HG03060 (cell line): Measurements from ENCODE around the gene KDM1A.
"Not testable (repeated sequence)": the region's sequence is repeated elsewhere in the genome, so short reads cannot be mapped to it uniquely, and the experiment has no call there.

ENCODE experiments used
- ATAC-seq: cut with Tn5 transposase; IDR thresholded peaks from one replicate; pipeline ENCODE4 v1.9.1; 2021; ENCODE audit warnings: low read depth, moderate number of reproducible peaks; ENCODE audit not compliant: unreplicated experiment

KDM1A gene

DNA sequence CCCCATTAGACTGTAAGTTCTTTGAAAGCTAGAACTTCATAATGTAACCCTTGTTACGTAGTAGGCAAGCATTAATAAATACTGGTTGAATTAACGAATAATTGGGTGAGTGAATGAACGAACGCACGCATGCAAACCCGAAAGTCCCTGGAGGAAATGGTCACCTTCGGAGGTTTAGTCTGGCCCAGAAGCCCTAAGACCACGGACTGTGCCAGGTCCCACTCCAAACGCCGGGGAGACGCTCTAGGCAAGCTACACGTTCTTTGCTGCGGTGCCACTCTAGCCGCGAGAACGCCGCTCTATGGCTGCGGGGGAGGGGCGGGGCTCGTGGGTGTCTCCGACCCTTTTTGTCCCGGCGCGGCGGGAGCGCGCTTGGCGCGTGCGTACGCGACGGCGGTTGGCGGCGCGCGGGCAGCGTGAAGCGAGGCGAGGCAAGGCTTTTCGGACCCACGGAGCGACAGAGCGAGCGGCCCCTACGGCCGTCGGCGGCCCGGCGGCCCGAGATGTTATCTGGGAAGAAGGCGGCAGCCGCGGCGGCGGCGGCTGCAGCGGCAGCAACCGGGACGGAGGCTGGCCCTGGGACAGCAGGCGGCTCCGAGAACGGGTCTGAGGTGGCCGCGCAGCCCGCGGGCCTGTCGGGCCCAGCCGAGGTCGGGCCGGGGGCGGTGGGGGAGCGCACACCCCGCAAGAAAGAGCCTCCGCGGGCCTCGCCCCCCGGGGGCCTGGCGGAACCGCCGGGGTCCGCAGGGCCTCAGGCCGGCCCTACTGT is at the start of gene KDM1A:
Gene KDM1A, plus strand, starts transcription at position 375 of the 769 bp plus-strand sequence. Its CDS starts 129 bp downstream, at position 504.
- peak; percentile 78 for ATAC-seq

DNA sequence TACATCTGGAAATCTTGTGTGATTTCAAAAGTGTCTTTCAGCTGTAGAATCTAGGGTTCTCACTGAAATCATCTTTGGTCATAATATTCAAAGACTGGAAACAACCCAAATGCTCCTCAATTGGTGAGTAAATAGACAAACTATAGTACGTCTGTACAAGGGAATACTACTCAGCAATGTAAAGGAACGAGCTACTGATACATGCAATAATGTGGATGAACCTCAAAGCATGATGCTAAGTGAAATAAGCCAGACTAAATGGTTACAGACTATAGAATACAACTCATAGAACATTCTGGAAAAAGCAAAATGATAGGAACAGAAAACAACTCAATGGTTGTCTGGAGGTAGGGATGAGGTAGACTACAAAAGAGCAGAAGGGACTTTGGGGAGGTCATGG is 49.2 kb upstream of the KDM1A start:
- ATAC-seq, result no peak

DNA sequence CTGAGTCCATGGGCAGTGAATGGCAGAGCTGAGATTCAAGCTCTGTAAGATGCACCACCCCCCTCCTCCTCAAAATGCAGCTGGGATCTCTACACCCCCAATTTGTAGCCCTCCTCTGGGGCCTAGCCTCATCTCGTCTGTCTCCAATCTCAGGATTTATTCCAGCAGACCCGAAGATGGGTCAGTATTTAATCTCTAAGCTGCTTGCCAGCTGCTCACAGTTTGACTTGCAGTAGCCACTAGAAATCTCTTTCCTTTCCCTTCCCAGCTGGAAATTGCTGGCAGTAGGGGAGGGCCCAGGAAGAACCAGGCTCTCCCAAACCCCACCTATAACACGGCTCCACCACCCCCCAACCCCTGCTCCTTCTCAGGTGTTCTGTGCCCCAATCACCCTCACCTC is 48.1 kb upstream of the KDM1A start:
- no peak for ATAC-seq

DNA sequence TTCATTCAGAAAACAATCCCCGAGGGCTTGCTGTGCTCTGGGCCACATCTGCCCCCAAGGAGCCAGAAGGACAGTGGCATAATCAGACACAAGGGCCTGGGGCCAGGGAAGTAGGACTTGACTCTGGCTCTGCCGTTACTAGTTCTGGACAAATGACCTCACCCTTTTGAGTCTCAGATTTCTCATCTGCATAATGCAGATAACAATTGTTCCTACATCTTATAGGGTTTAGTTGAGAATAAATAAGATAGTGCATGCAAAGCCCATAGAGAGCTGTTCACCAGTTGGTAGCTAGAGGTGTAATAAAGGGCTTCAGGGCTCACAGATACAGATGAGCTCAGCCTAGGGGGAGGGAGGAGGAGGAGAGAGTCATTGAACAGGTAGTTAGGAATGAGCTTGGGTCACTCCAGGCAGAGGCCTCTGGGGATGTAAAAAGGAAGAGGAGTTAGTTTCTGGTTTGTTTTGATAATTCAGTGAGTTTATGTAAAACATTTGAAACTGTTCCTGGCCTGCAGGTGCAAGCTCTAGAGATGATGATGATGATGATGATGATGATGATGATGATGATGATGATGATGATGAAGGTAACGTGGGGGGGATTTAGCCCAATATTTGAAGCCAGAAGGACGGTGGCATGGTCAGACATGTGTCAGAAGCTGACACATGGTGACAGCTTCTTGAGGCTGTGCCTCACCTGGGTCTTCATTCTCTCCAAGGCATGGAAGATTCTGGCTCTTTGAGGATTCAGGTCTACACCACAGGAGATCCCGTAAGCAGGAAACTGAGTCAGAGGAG is 47.5 kb upstream of the KDM1A start:
- no peak for ATAC-seq

DNA sequence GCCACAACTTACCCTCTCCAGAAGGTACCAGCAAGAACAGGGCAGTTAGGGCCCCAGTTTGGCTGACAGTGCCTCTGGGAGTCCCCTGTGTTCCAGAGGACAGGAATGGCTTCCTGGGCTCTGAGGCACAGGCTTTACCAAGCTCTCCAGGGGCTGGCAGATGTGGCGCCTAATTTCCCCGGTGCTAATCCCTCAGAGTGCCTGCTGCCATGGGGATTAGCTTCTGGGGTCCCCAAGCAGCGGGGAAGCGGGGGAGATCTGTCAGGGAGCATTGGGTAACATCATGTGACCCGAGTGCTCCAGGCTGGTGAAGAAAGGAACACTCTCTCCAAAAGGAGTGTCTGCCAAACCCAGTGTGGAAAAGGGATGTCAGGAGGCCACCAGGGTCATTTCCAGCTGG is 46.5 kb upstream of the KDM1A start, which contains the start of gene LACTBL1:
Gene LACTBL1, minus strand, starts transcription at position 107 of the 400 bp plus-strand sequence. CDS start 550 bp downstream, outside the sequence.
- ATAC-seq, result no peak

DNA sequence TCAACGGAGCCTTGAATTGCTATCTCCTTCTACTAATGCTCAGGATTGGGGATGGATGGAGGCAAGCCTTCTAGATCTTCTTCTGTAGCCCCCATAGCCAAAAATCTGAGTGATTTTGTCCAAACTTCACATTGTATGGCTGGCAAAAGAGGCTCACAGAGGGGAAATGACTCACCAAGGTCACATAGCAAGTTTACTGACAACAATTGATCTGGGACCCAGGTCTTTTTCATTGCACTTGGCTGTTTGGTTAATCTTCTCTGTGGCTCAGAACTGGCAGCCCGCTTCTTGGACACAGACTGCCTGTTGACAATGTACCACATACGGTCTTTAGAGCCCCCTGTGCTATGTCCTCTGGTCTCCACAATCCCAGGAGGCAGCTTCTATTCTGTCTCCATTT is 43.6 kb upstream of the KDM1A start:
- ATAC-seq, result no peak

DNA sequence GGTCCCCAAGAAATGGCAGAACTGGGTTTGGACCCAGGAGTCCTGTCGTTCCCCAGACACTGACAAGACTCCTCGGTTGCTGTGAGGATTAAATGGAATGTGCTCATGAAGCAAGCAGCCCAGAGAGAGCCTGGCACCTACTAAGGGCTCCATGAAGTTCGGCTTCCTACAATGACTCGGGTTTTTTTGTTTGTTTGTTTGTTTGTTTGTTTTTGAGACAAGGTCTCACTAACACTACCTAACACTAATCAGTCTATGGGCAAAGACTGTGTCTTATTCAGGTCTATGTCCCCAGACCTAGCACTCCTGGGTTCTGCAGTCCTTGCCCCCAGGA is 43.2 kb upstream of the KDM1A start:
- ATAC-seq, result no peak

DNA sequence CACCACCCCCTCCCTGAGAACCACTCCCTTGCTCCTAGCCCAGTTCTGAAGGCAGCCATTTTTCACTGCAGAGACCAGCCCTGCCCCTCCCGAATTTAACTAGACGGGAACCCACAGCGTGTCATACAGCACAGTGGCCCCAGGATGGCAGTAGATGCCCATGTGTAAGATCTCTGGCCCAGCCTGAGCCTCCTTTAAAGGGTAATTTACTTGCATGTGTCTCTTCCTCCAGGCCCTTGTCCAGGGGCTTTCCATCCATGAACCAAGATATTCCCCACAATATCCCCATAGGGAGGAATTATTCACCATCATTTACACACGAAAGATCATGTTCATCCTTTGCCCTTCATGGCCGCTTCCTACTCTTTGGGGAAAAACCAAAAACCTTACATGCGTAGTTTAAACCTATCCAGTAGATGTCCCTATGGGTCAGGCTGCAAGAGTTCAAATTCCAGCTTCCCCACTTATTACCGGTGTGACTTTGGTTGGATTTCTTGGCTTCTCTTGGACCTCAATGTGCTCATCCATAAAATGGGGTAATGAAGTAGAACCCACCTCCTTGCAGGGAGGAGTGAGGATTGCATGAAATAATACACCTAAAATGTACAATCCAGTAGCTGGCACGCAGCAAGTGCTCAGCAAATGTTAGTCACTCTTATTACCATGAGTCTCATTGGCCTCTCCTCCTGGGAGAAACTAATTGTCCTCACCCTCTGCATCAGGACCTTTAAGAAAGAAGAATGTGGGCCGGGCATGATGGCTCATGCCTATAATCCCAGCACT is 42.6 kb upstream of the KDM1A start:
- ATAC-seq, result peak; percentile 49

DNA sequence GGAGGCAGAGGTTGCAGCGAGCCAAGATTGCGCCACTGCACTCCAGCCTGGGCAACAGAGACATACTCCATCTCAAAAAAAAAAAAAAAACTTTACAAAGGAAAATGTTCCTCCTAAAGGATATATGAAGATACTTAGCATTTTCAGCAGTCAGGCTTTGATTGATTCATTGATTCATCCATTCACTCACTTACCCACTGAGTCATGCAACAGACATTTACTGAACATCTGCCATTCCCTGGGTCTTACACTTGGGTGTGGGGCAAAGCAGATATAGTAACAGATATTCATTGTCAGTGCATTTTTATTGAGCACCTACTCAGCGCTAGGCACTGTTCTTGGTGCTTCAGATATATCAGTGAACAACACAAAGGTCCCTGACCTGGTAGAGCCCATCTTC is 41.0 kb upstream of the KDM1A start:
- no peak for ATAC-seq

DNA sequence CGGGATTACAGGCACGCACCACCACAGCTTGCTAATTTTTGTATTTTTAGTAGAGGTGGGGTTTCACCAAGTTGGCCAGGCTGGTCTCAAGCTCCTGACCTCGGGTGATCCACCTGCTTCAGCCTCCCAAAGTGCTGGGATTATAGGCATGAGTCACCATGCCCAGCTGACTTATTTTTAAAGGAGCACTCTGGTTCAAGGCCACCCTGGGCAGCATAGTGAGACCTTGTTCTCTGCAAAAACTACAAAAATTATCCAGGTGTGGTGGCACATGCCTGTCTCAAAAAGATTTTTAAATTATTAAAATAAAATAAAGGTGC is 38.8 kb upstream of the KDM1A start:
- not testable (repeated sequence) for ATAC-seq

DNA sequence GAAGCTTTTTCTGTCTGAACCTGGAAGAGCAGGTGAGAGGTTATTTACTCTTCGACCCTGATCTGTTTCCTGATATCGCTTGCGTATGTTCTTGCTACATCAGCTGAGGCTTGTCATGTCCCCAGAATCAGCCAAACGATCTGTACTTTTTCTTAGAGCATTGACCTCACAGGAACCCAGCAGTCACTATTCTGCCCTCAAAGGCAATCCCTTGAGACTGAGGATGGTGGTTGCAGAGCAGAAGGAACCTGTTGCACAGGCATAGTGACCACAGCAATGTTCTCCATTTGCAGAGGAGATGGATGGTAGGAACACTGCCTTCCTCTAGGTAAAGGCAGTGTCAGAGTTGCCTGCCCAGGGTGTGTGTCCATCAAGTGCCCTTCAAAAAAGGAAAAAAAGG is 35.3 kb upstream of the KDM1A start:
- no peak for ATAC-seq

DNA sequence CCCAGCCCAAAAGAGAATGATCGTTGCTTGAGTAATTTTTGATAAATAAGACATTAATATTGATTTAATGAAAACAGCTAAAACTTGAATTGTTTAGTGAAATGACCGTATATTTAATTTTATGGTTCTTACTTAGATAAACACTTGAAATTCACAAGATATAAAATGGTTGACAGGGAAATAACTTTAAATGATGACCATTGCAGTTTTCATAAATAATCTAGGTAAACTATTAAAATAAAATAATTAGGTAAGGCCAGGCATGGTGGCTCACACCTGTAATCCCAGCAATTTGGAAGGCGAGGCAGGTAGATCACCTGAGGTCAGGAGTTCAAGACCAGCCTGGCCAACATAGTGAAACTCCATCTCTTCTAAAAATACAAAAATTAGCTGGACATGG is 26.9 kb upstream of the KDM1A start:
- ATAC-seq, result not testable (repeated sequence)

DNA sequence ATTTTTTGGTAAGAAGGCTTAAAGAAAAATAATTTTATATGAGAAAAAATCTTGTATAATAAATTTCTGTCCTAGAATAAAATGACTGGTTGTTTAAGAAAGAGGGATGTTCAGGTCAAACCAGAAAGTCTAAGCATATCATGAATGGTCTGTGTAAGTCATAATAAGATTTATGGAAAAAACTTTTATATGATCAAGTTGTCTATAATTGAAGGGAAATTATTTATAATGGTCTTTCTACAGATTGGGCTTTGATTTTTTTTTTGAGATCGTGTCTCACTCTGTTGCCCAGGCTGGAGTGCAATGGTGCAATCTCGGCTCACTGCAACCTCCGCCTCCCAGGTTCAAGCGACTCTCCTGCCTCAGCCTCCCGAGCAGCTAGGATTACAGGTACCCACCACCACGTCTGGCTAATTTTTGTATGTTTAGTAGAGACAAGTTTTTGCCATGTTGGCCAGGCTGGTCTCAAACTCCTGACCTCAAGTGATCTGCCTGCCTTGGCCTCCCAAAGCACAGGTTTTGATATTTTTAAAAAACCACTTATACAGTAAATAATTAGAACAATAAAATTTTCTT is 26.0 kb upstream of the KDM1A start:
- ATAC-seq, result not testable (repeated sequence)

DNA sequence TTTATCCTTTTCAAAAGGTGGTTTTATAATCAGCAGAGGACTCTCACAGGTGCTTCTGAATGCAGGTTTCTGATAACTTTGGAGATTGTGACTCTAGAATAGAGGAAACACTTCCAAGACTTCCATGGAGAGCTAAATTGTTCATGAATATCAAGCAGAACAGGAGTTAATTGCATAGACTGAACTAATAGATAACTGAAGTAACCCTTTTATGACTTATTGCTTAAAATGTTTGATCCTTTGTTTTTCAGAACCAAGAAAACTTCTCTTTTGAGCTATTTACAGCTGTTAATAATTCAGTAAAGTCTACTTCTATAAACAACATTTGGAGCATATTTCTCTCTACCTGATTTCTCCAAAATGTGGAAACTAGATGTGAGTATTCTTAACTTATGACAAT is 23.5 kb upstream of the KDM1A start:
- no peak for ATAC-seq

DNA sequence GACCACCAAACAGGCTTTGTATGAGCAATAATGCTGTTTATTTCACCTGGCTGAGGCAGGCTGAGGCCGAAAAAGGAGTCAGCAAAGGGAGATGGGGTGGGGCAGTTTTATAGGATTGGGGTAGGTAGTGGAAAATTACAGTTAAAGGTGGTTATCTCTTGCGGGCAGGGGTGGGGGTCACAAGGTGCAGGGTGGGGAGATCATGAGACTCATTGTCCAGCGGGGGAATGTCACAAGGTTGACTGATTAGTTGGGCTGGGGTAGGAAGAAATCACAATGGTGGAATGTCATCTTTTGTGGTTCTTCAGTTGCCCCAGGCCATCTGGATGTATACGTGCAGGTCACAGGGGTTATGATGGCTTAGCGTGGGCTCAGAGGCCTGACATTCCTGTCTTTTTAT is 21.7 kb upstream of the KDM1A start:
- not testable (repeated sequence) for ATAC-seq

DNA sequence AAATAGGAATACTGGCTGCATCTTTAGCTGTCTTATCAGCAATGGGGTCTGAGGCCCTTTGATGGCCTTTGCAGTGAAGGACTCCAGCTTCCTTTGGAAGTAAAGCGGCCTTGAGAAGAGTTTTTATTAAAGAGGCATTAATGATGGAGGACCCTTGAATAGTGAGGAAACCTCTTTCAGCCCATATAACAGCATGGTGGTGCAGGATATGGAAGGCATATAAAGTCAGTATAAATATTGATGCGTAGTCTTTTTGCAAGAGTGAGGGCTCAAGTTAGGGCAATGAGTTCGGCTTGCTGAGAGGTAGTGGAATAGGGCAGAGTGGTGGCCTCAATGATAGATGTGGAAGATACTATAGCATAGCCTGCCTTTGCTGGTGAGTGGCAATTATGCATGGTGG is 19.1 kb upstream of the KDM1A start:
- ATAC-seq, result not testable (repeated sequence)

DNA sequence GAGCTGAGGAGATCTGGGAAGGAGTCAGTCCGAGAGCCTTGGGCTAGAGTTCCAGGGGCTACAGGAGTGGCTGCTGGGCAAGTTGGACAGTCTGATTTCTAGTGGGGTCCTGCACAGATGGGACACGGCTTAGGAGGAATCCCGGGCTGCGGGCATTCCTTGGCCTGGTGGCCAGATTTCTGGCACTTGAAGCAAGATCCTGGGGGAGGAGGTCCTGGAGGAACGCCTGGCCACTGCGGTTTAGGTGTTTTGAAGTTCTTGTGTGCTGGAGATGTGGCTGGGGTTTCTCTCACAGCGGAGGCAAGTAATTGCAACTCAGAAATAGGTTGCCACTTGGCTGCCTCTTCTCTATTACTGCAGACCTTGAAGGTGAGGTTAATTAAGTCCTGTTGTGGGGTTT is 17.1 kb upstream of the KDM1A start:
- ATAC-seq, result not testable (repeated sequence)

DNA sequence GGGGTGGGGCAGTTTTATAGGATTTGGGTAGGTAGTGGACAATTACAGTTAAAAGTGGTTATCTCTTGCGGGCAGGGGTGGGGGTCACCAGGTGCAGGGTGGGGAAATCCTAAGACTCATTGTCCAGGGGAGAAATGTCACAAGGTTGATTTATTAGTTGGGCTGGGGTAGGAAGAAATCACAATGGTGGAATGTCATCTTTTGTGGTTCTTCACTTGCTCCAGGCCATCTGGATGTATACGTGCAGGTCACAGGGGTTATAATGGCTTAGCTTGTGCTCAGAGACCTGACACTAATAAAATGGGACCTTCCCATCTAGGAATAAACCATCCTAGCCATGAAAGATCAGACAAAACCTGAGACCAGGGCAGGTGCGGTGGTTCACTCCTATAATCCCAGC is 15.2 kb upstream of the KDM1A start:
- no peak for ATAC-seq

DNA sequence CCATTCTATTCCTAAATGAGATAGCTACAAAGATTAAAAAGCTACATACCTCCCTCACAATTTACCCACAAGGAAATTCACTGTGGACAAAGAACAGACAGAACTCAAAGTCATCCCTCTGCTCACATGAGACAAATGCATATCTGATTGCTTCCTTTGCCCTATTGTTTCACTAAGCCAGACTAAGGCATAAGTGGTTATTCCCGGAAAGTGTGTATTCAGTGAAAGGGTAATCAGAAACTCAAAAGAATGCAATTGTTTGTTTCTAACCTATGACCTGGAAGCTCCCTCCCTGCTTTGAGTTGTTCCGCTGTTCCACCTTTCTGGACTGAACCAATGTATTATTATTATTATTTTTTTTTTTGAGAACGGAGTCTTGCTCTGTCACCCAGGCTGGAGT is 14.5 kb upstream of the KDM1A start:
- not testable (repeated sequence) for ATAC-seq

DNA sequence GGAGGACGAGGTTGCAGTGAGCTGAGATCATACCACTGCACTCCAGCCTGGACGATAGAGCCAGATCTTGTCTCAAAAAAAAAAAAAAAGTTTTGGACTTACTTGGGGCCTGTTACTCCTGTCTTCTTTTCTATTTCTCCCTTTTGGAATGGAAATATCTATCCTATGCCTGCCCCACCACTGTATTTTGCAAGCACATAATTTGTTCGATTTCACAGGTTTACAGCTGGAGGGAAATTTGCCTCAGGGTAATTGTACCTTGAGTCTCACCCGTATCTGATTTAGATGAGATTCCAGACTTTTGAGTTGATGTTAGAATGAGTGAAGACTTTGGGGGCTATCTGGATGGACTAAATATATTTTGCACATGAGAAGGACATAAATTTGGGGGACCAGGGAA is 12.2 kb upstream of the KDM1A start:
- ATAC-seq, result no peak

DNA sequence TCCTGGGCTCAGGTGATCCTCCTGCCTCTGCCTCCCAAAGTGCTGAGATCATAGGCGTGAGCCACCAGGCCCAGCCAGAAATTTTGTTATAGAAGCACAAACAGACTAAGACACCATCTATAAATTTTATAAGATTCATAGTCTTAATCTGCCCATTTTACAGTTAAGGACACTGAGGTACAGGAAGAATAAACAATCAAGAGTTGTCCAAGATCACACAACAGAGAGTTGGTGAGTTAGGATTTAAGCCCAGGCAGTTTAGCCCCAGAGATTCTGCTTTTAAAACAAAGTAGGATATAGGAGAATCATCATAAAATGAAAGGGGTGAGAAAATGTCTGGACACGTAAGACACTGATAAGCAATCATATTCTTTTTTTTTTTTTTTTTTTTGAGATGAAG is 10.4 kb upstream of the KDM1A start:
- ATAC-seq, result no peak
